GM04503 (cell line): ENCODE data around the gene DCAF6.

Experiments
- DNase-seq: peaks from one replicate; pipeline ENCODE4 v3.0.0-alpha.2; 2012; ENCODE audit warnings: low read depth

Gene DCAF6

DNA sequence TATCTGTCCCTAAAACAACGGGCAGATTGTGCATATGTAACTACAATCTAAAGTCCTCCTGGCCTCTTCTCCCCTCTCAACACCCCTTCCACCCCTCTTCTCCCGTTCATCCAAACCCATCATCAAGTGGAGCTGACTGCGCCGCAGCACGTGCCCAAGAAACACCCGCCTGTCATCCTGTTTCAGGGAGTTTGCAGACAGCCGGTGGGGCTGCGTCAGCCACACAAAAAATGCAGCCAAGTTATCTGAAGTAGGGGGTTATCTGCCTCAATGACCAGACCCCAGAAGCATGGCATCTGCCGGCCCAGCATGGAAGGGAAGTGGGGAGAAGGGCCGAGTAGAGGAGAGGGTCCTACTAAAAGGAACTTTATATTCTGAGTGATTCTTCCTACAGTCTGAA, 151.2 kb downstream of the DCAF6 start:
- no peak for DNase-seq

DNA sequence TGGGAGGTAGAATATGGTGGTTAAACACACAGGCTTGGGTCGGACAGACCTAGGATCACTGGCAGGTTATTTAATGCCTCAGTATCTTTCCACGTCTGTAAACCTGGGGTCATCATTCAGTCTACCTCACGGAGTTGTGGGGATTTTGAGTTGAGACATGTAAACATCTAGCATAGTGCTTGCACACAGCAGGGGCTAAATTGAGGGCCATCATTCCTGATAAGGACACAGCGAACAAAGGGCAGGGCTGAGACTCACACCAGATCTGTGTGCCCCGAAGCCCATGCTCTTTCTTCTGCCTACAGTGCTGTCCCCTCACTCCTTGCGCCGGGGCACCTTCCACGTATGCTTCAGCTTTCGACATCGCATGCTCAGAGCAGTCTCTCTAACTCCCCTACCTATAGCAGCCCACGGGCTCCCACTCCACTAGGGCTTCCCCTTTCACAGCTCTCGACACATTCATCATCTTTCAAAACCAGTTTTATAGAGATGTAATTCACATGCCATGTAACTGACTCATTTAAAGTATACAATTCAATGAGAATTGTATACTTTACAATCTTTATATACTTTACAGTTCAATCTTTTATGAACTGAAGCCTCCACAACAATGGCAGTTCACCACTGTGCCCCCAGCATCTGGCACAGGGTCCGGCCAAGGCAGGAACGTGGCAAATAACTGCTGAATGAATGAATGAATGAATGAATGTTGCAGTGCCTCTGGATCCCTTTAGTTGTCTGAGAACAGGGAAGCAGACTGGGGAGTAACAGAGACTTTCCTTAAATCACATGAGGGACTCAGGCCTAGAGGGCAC, 152.2 kb downstream of the DCAF6 start:
- DNase-seq: no peak

DNA sequence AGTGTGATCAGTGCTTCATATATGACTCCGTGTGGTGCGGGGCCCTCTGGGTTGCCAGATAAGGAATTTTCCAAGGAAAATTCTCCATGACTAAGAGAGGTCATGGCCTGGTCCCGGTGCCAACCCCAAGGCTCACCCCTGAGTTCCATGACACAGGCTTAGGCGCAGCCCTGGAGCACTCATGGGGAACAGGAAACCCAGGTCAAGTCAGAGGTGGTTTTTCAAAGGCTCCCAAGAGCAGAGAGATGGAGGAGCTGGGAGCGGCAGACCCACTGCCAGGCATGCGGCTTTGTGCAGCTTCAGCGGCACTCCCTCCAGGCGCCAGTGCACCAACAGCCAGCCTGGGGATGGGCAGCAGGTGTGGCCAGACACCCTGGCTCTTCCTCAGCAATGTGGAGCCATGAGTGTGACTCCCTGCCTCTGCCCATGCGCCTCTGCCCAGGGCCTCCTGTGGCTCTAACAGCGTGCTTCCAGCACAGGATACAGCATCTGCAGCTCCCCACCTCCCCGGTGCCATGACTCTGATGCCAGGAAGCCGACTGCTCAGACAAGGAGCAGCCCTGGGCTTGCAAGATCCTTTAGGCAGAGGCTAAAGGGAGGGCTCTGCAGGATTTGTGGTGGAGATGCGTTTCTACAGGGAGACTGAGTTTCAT, 153.0 kb downstream of the DCAF6 start:
- DNase-seq: no peak

DNA sequence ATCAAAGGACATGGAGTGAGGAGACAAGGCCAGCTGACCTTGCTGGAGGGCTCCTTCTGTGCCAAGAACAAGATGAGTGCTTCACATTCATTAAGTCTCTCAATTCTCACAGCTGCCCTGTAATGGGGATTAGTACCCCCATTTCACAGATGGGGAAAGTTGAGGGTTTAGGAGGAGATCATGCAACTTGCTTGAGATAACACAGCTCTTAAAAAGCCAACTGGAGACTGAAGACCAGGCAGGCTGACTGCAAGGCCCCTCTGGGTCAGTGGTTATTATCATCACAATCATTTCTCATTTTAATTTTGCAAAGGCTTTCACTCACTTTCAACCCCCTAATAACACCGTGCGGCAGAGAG, 153.5 kb downstream of the DCAF6 start:
- DNase-seq: no peak

DNA sequence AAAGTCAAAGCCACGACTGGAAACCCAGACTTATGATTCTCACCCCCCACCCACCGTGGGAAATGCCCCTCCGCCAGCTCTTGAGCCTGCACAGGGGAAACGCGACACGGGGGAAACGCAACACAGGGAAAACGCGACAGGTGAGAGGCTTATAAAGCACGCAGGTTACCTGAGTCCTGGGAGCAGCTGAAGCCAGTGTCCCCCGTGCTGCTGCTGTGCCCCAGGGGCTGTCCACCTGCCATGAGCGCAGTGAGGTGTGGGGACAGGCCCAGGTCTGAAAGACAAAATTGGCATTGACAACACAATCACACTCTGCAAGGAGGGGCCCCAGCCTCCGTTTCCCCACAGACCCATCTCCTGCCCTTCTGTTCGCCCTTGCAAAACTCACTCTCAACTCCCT, 153.9 kb downstream of the DCAF6 start:
- no peak for DNase-seq

DNA sequence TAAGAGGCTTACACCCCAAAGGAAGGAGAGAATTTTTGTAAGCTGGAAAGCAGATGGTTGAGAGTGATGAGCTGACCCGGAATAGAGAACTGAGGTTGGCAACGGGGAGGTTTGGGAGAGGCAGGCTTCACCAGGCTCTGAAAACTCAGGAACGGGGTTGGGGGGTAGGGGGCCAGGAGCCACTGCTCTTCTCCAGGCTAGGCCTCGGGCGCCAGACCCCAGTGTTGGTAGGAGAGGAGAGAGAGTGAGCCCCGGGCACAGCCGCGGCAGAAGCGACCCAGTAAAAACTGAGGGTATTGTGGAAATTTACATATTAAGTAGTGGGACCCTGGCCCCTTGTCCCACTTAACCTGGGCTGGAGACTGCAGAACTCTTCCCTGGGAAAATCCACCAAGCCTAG, 154.6 kb downstream of the DCAF6 start:
- no peak for DNase-seq

DNA sequence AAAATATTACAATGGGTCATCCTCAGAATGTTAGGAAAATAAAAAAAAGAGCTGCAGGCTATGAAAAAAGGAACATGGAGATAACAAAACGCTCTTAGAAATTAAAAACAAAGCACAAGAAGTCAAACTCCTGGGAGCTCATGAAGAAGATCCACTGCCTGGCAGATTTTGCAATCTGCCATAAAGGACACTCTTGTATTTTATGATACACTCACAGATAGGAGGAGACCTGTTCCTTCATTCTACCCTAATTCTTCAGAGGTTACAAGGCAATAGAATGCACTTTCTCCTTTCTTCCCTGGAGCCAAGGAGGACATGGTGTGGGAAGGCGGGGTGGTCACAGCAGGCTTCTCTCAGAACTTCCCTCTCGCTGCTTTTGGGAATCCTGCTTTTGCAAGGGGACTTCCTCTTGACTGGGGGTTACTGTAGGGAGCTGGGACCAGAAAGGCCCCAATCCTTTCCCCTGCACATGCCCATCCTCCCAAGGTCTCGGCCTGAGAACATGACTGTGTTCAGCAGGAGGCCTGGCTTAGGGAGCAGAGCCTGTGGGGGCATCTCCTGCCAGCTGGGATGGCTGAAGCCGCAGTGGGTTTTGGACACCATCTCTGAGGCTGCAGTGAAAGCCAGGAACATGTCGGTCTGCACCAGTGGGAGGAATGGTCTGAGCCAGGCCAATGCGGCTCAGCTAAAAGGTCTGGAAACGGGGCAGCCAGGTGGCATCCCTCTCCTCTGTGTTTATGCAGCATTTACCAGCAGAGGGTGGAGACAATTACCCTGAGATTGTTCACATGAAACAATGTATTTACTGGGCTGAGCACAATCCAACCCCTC, 155.5 kb downstream of the DCAF6 start:
- no peak for DNase-seq

DNA sequence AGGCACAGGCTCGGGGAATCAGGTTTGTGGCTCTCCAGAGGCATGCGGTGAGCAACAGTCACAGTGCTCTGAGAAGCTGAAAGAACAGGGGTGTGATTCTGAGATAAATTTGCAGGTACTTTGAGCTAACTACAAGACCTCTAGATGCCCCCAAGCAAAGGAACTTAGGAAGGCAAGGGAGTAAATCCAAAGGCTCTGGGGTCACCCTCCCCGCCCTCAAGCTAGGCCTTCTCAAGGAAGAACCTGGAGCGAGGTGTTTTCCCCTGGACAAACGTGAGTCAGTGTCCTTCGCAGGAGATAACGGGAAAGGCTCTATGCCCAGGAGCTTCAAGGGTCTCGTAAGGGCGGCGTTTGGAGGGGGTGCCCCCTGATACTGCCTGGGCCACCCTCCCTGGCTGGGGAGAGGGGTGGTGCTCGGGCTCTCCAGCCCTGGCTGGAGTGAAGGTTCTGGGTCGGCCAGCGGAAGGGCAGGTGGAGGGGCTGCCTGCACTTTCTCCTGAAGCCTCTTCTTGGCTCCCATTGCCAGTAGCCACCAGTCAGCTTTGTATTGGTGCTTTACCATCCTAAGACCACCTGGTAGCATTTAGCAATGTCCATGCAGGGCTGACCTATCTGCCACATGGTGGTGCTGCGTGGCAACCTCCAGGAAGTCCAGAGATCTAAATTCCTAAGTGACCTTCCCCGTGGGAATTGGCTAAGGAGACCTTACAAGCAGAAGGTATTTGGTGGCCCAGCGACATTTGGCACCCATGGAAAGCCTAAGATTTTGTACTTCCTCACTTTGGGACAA, 156.3 kb downstream of the DCAF6 start:
- no peak for DNase-seq

DNA sequence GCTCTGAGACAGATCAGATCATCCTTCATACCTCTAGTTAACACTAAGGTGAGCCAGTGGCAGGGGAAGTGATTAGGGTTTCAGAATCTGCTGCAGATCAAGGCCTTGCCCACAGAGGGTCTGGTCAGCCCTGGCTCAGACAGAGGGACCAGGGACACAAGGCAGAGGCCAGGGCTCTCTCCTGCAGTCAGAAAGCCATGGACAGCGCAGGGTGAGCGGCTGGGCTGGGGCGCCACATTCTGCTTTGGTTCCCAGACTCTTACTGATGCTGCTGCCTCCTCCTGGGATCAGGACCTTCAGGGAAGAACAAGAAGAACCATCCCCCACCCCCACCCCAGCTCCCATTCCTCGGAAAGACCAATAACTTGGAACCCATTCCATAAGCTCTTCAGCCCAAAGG, 157.1 kb downstream of the DCAF6 start:
- DNase-seq: no peak

DNA sequence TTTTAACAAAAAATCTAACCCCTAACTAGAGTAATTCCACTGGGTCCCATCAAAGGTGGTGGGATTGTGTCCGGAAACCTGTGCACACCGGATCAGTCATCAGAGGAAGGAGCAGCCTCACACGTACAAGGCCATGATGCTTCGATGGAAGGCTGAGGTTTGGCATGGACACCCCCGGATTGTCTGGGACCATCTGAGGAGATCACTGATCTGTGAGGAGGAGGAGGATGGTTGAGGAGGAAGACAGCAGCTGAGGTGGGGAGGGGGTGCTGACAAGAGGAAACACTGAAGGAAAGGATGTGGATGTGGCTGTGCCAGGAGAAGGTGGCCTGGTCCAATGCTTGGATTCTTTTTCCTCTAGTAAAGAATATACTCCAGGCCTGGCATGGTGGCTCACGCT, 159.0 kb downstream of the DCAF6 start:
- no peak for DNase-seq

DNA sequence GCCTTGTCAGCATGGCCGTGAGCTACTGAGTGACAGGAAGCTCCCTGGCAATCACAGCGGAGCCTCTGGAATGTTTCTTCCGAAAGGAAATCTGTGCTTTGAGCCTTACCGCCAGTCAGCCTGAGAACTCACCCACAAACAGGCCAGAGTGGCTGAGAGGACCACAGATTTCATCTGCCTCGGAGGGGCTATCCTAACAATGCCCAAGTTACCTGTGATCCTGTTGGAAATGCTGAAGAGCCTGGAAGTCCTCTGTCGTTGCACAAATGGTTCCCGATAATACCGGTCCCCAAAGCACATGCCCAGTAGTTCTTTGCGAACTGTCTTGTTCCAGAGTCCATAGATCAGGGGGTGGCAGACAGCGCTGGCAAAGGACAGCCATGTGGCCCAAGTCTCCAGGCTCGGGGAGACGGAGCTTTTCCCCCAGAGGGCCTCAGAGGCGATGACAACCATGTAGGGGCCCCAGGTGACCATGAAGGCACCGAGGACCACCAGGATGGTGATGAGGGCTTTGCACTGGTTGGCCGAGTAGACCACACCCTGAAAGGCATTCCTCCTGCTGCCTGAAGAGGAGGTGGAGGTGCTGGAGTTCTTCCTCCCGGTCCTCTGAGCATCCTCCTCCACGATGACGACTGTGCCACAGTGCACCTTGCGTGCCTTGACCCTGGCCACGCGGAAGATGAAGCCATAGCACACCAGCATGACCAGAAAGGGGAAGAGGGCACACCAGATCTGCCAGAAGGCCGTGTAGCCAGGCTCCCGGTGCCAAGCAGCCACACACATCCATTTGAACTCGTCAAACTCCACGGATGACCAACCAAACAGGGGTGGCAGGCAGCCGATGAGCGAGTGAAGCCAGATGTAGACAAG, 160.0 kb downstream of the DCAF6 start:
- no peak for DNase-seq

DNA sequence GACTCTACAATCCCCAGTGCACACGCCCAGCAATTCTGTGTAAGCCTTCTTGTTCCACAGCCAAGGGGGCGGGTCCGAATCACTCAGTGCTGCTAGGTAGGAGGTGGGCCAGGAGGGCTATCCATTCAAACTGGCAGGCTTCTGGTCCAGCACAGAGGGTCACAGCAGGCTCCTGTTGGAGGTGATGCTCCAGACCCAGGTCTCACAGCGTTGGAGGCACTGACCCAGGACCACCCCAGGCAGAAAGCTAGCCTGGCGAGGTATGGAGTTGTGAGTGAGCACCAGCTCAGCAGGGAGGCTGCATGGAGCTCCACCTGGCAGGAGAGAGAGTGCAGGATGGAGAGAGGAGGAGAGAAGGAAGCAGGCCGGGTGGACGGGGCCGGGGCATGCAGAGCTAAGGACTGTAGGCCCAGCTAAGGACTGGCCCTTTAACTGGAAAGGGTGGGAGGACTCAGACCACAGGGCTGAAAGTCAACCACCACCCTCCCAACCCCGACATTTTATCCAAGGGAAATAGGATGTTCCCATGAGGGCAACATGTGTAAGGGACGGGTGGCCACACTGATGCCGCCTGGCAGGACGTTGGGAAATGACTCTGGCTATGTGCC, 161.5 kb downstream of the DCAF6 start:
- DNase-seq: no peak

DNA sequence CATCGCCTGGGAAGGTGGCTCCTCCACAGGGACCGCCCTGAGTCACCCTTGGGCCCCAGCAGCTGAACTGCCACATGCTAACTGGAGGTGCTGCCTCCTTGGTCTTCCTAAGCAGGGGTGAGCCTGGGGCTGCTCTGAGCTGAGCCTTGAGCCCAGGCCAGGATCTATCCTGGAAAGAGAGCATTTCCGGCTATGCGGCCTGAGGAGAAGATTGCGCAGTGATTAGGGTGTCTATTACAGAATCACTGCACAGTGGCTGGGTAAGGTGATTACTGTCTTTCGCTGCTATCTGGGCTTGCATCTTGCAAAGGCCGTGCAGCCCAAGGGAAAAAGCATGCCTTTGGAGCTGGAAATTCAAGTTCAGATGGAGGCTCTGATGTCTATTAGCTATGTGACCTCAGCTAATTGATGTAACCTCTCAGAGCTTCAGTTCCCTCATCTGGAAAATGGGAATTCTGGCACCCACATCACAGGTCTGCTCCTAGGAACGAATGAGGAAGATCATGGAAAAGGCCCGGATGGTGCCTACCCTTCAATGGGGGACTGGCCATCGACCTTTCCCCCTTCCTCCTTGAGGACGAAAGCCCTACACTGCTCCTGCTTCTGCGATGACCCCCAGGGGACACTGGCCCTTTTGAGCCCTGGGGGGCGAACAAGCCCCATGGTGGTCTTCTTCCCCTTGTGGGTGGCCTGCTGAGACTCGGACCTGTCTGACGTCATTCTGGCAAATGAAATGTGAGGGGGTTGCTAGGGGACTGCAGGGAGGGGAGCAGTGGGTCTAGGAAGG, 162.2 kb downstream of the DCAF6 start:
- DNase-seq: no peak

DNA sequence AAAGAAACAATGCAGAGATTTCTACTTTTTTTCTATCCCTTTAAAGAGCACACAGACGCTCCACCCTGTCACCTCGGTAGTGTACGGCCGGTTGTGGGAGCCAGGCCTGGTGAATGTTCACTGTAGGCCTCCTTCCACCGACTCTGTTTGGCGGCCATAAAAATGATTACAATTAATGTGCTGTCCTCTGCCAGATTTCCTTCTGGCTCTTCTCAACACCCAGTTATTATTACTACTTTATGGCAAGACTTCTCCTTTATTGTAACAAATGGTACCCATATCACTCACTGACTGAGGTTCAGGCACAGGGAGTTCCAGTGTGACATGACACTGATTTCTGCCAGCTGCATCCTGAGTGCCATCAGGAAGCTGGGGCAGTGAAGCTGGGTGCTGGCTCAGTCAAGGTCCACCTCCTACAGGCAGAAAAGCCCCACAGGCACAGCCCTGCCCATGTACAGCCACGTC, 162.9 kb downstream of the DCAF6 start:
- no peak for DNase-seq

DNA sequence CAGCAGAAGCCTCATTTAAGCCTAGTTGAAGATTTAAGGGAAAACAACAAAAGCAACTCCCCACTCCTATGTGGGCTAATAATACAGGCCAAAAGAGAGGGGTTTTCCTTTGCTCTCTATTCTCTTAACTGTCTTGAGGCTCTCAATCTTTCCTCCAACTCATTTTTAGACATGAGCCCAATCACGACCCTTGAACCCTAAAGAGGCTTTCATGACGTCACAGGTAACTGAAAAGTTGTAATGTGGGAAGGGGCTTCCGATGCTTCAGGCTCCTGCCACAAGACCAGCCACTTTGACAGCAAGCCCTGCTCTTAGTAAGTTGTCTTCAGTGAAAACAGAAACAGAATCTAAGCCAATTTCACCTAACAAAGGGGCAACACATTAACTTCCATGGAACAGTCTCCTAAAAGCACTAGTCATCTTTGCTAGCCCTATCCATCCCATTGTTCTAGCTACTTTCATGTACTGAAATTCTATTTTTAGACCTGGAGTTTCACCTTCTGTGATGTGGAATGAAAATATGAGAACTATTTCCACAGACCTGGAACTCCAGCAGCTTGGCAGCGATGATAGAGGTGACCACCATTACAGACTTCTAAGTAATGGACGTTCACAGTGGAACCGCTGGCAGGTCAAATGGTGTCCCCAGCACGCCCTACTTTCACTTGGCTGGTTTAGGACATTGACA, 164.0 kb downstream of the DCAF6 start:
- DNase-seq: no peak

DNA sequence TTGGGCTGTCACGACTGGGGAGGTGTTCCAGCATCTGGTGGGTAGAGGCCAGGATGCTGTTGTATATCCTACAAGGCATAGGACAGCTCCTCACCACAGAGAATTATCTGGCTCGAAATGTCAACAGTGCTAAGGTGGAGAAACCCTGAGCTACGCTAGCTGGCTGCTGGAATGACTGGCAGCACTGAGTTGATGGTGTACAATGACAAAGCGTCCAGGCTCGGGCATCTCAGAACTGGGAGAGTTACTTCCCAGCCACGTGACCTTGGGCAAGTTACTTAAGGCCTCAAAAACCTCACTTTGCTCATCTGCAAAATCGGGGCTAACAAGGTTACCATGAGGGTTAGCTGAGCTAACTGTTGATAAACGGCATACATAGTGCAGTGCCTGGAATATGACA, 164.9 kb downstream of the DCAF6 start:
- no peak for DNase-seq

DNA sequence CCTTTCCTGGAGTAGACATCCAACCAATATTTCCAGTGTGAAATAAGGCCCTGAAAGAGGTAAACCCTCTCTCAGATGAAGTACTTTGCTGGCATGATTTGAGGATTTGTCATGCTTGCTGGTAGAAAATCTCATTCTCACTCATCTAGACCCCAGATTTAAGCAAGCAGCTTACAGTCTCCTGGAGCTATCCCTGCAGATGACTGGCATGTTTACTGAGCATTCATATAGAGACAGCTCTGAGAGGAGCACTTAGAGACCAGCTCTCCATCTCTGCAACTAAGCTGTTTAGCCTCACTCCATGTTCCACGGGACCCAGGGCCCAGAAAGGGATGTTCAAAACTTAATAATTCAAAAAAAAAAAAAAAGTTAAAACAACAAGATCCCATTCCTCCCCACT, 166.0 kb downstream of the DCAF6 start:
- no peak for DNase-seq

DNA sequence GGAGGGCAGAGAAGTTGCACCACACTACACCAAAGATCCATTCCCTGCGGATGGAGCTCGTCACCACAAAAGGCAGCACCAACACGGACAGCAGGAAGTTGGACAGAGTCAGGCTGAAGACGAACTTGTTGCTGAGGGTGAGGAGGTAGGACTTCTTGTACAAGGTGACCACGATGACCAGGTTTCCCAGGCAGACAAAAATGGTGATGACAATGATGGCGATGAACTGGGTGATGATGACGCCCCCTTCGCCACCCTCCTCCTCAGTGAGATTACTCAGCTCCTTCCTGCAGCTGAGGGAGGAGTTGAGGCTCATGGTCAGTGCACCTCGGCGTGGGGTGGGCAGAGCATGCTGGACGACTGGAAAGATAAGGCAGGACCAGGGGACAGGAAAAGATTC, 168.1 kb downstream of the DCAF6 start:
- no peak for DNase-seq

DNA sequence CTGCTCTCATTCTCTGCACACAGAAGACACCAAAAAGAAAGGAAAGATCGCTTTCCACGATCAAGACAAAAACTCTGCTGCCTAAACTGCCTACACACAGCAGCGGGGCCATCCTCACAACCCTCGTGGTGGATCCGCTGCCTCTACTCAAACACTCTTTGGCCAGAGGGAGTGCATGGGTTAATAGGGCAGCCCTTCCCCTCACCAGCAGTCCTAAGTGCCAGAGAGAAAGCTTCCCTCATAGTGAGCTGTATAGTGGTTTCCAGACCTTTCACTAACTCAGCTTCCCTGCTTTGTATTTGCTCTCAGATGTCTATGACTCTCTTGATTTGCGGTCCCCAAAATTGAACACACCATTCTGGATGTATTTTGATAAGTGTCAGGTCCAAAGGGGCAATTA, 169.4 kb downstream of the DCAF6 start:
- no peak for DNase-seq
